NT2/D1 (cell line): Measurements from ENCODE around the gene GNG7.

Source experiments
- SUZ12 ChIP-seq: IDR thresholded peaks from 2 replicates; pipeline ENCODE4 v1.6.1; 2011; ENCODE audit not compliant: insufficient read length, insufficient read depth; ENCODE audit errors: extremely low read depth
- YY1 ChIP-seq: IDR thresholded peaks from 2 replicates; pipeline ENCODE4 v1.6.1; 2011; ENCODE audit not compliant: insufficient read length, insufficient read depth
- ZNF274 ChIP-seq: IDR thresholded peaks from 2 replicates; pipeline ENCODE4 v1.6.1; 2011; ENCODE audit warnings: mild to moderate bottlenecking, low read depth, low read length

DNA sequence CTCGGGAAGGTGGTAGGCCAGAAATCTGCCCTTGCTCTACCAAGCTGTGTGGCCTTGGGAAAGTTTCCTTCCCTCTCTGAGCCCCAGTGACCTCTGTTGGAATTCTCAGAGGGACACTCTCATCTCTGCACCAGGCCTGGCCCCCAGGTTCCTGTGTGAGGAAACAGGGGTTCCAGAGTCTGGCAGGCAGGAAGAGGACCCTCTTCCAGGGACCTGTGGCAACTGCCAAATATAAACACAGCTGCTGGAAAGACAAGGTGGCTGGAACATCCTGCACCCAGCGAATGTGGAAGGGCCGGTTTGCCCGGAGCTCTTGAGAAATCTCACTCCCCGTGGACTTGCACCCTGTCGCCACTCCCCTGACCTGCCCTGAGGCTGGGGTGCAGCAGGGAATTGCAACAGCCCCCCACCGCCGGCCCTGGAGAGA, 173.8 kb downstream of the GNG7 start:
- no peak for TF ChIP-seq SUZ12
- no peak for TF ChIP-seq YY1
- no peak for TF ChIP-seq ZNF274
